ENCODE measurements around the gene AGPAT3. TPM values are rescaled to one million over a fixed set of nuclear protein-coding genes. Genes with fewer than 3 reads are reported as not detected.

The AGPAT3 gene
- total and polyA plus RNA-seq, 7 experiments from 2014 or later = 11.4 to 121 (median 62.5) TPM

- no peaks in the 10 kb centered on the region for H3K27me3 Mint-ChIP-seq
- H3K27me3 ChIP-seq (ENCODE audit: control insufficient read depth in 2 of 2, insufficient read depth in 2 of 2, low read length in 2 of 2) = no peaks in the 10 kb centered on the region
- ChIA-PET CTCF (interaction anchor here (0.7 kb wide), 1 partner anchor 57 kb away, joined by 4 read pairs; no protein-coding TSS in a partner anchor), POLR2A (interaction anchor here (0.6 to 0.9 kb wide), 2 partner anchors 10 to 145 kb away, joined by 4 read pairs; no protein-coding TSS in a partner anchor)
- peak overlapping the region in 1 of 10 donors; percentile 23 for H3K4me3 Mint-ChIP-seq
- no peaks in the 10 kb centered on the region for H3K4me1 ChIP-seq (ENCODE audit: control insufficient read depth in 2 of 2, insufficient read depth in 2 of 2, low read length in 2 of 2)
- no peak overlapping the region for H3K27ac ChIP-seq (ENCODE audit: low read depth, low read length)
- peaks cover 0 to 47% (median 0%) of the 10 kb centered on the region in 3 experiments for H3K36me3 ChIP-seq (ENCODE audit: control insufficient read depth in 2 of 3, insufficient read depth in 3 of 3, low read length in 3 of 3)
- no peaks in the 10 kb centered on the region for H3K9me3 ChIP-seq (ENCODE audit: control insufficient read depth in 2 of 3, low read length in 3 of 3)
- ATAC-seq = no peak
- H3K36me3 Mint-ChIP-seq = peaks cover 0 to 19% (median 5%) of the 10 kb centered on the region in 5 donors
- peaks cover 2 to 18% (median 8%) of the 10 kb centered on the region in 7 donors for H3K4me1 Mint-ChIP-seq
- H3K9me3 Mint-ChIP-seq = no peaks in the 10 kb centered on the region
- DNase-seq = no peak
- H3K27ac Mint-ChIP-seq = peak overlapping the region in 1 of 9 donors; percentile 28
- intact Hi-C loops (cut with micrococcal nuclease) = no loop called here
- no peak overlapping the region for H3K4me3 ChIP-seq (ENCODE audit: low read length)
Measured at GRCh38 chr21:43931489-43931888, 66.5 kb downstream of the AGPAT3 start.

- no peak for ATAC-seq
- CTCF ChIA-PET = no interaction called here
- no peaks in the 10 kb centered on the region for H3K27me3 Mint-ChIP-seq
Measured at GRCh38 chr21:43932005-43932404, 67.0 kb downstream of the AGPAT3 start.

GRCh38 chr21:43933199-43933598 is 68.2 kb downstream of the AGPAT3 start:
- ChIA-PET POLR2A (no interaction called here), CTCF (interaction anchor here (0.7 kb wide), 1 partner anchor 134 kb away, joined by 3 read pairs; no protein-coding TSS in a partner anchor)
- Histone ChIP-seq H3K4me1 (ENCODE audit: control insufficient read depth in 2 of 2, insufficient read depth in 2 of 2, low read length in 2 of 2) (peaks cover 0 to under 1% of the 10 kb centered on the region in 2 donors), H3K9me3 (ENCODE audit: control insufficient read depth in 2 of 3, low read length in 3 of 3) (no peaks in the 10 kb centered on the region), H3K27me3 (ENCODE audit: control insufficient read depth in 2 of 2, insufficient read depth in 2 of 2, low read length in 2 of 2) (no peaks in the 10 kb centered on the region), H3K27ac (ENCODE audit: low read depth, low read length) (no peak overlapping the region), H3K36me3 (ENCODE audit: control insufficient read depth in 2 of 3, insufficient read depth in 3 of 3, low read length in 3 of 3) (peaks cover 0 to 38% (median 0%) of the 10 kb centered on the region in 3 experiments), H3K4me3 (ENCODE audit: low read length) (no peak overlapping the region)
- Mint-ChIP-seq H3K36me3 (peaks cover 0 to 19% (median 5%) of the 10 kb centered on the region in 5 donors), H3K27ac (peak overlapping the region in 1 of 9 donors; percentile 27), H3K4me3 (no peak overlapping the region), H3K4me1 (peaks cover 9 to 28% (median 15%) of the 10 kb centered on the region in 7 donors), H3K27me3 (no peaks in the 10 kb centered on the region), H3K9me3 (no peaks in the 10 kb centered on the region)
- intact Hi-C loops (cut with micrococcal nuclease) = no loop called here
- DNase-seq (no peak), ATAC-seq (no peak)

More at GRCh38 chr21:43932005-43932404, 67.0 kb downstream of the AGPAT3 start:
- Histone ChIP-seq H3K4me3 (ENCODE audit: low read length) (no peak overlapping the region), H3K9me3 (ENCODE audit: control insufficient read depth in 2 of 3, low read length in 3 of 3) (no peaks in the 10 kb centered on the region), H3K27me3 (ENCODE audit: control insufficient read depth in 2 of 2, insufficient read depth in 2 of 2, low read length in 2 of 2) (no peaks in the 10 kb centered on the region), H3K36me3 (ENCODE audit: control insufficient read depth in 2 of 3, insufficient read depth in 3 of 3, low read length in 3 of 3) (peaks cover 0 to 47% (median 0%) of the 10 kb centered on the region in 3 experiments), H3K27ac (ENCODE audit: low read depth, low read length) (no peak overlapping the region), H3K4me1 (ENCODE audit: control insufficient read depth in 2 of 2, insufficient read depth in 2 of 2, low read length in 2 of 2) (no peaks in the 10 kb centered on the region)
- no peak for DNase-seq
- no peaks in the 10 kb centered on the region for H3K9me3 Mint-ChIP-seq
- peaks cover 0 to 18% (median 7%) of the 10 kb centered on the region in 7 donors for H3K4me1 Mint-ChIP-seq
- peak overlapping the region in 2 of 9 donors; percentile 24 to 28 for H3K27ac Mint-ChIP-seq
- intact Hi-C loops (cut with micrococcal nuclease) = no loop called here
- POLR2A ChIA-PET = interaction anchor here (0.6 kb wide), 1 partner anchor 144 kb away, joined by 4 read pairs; no protein-coding TSS in a partner anchor
- H3K4me3 Mint-ChIP-seq = no peak overlapping the region
- H3K36me3 Mint-ChIP-seq = peaks cover 0 to 19% (median 5%) of the 10 kb centered on the region in 5 donors

- POLR2A ChIA-PET = no interaction called here
- H3K4me1 ChIP-seq (ENCODE audit: control insufficient read depth in 2 of 2, insufficient read depth in 2 of 2, low read length in 2 of 2) = peaks cover 0 to 5% of the 10 kb centered on the region in 2 donors
- no peak overlapping the region for H3K27ac ChIP-seq (ENCODE audit: low read depth, low read length)
- ATAC-seq (no peak), DNase-seq (no peak)
- no peaks in the 10 kb centered on the region for H3K27me3 ChIP-seq (ENCODE audit: control insufficient read depth in 2 of 2, insufficient read depth in 2 of 2, low read length in 2 of 2)
- peaks cover 12 to 29% (median 20%) of the 10 kb centered on the region in 7 donors for H3K4me1 Mint-ChIP-seq
- no peaks in the 10 kb centered on the region for H3K9me3 Mint-ChIP-seq
- intact Hi-C loops (cut with micrococcal nuclease) = no loop called here
- no peaks in the 10 kb centered on the region for H3K9me3 ChIP-seq (ENCODE audit: control insufficient read depth in 2 of 3, low read length in 3 of 3)
- no peak overlapping the region for H3K4me3 Mint-ChIP-seq
- H3K36me3 ChIP-seq (ENCODE audit: control insufficient read depth in 2 of 3, insufficient read depth in 3 of 3, low read length in 3 of 3) = peaks cover 0 to 36% (median 0%) of the 10 kb centered on the region in 3 experiments
- H3K27me3 Mint-ChIP-seq = no peaks in the 10 kb centered on the region
- H3K36me3 Mint-ChIP-seq = peaks cover 0 to 15% (median 3%) of the 10 kb centered on the region in 5 donors
- no peak overlapping the region for H3K4me3 ChIP-seq (ENCODE audit: low read length)
- H3K27ac Mint-ChIP-seq = no peak overlapping the region
- CTCF ChIA-PET = no interaction called here
Measured at GRCh38 chr21:43933680-43934079, 68.7 kb downstream of the AGPAT3 start.

- Mint-ChIP-seq H3K36me3 (peaks cover 0 to 15% (median 3%) of the 10 kb centered on the region in 5 donors), H3K4me1 (peaks cover 16 to 29% (median 23%) of the 10 kb centered on the region in 7 donors), H3K9me3 (no peaks in the 10 kb centered on the region), H3K27ac (peak overlapping the region in 1 of 9 donors; percentile 59), H3K27me3 (no peaks in the 10 kb centered on the region), H3K4me3 (no peak overlapping the region)
- intact Hi-C loops (cut with micrococcal nuclease) = no loop called here
- Histone ChIP-seq H3K4me3 (ENCODE audit: low read length) (no peak overlapping the region), H3K27me3 (ENCODE audit: control insufficient read depth in 2 of 2, insufficient read depth in 2 of 2, low read length in 2 of 2) (no peaks in the 10 kb centered on the region), H3K36me3 (ENCODE audit: control insufficient read depth in 2 of 3, insufficient read depth in 3 of 3, low read length in 3 of 3) (peaks cover 0 to 32% (median 0%) of the 10 kb centered on the region in 3 experiments), H3K9me3 (ENCODE audit: control insufficient read depth in 2 of 3, low read length in 3 of 3) (no peaks in the 10 kb centered on the region), H3K27ac (ENCODE audit: low read depth, low read length) (no peak overlapping the region), H3K4me1 (ENCODE audit: control insufficient read depth in 2 of 2, insufficient read depth in 2 of 2, low read length in 2 of 2) (peaks cover 0 to 7% of the 10 kb centered on the region in 2 donors)
- ChIA-PET POLR2A (no interaction called here), CTCF (no interaction called here)
- ATAC-seq = no peak
- DNase-seq = no peak
Measured at GRCh38 chr21:43934116-43934515, 69.1 kb downstream of the AGPAT3 start.

GRCh38 chr21:43934716-43935705 is 70.0 kb downstream of the AGPAT3 start:
- H3K27me3 ChIP-seq (ENCODE audit: control insufficient read depth in 2 of 2, insufficient read depth in 2 of 2, low read length in 2 of 2) = no peaks in the 10 kb centered on the region
- Mint-ChIP-seq H3K4me1 (peaks cover 19 to 29% (median 26%) of the 10 kb centered on the region in 7 donors), H3K9me3 (no peaks in the 10 kb centered on the region), H3K27ac (peak overlapping the region in 1 of 9 donors; percentile 49), H3K27me3 (no peaks in the 10 kb centered on the region), H3K4me3 (no peak overlapping the region), H3K36me3 (peaks cover 0 to 15% (median 3%) of the 10 kb centered on the region in 5 donors)
- ATAC-seq = no peak
- H3K4me3 ChIP-seq (ENCODE audit: low read length) = no peak overlapping the region
- H3K36me3 ChIP-seq (ENCODE audit: control insufficient read depth in 2 of 3, insufficient read depth in 3 of 3, low read length in 3 of 3) = peaks cover 0 to 26% (median 0%) of the 10 kb centered on the region in 3 experiments
- ChIA-PET POLR2A (no interaction called here), CTCF (interaction anchor here (1.5 kb wide), 1 partner anchor 126 kb away, joined by 6 read pairs; no protein-coding TSS in a partner anchor)
- H3K4me1 ChIP-seq (ENCODE audit: control insufficient read depth in 2 of 2, insufficient read depth in 2 of 2, low read length in 2 of 2) = peaks cover 0 to 9% of the 10 kb centered on the region in 2 donors
- no peak overlapping the region for H3K27ac ChIP-seq (ENCODE audit: low read depth, low read length)
- intact Hi-C loops (cut with micrococcal nuclease) = loop anchor here in 1 of 2 donors (5.0 kb wide), 1 partner anchor 68 kb away; the partner anchor contains the start of gene AGPAT3
- no peaks in the 10 kb centered on the region for H3K9me3 ChIP-seq (ENCODE audit: control insufficient read depth in 2 of 3, low read length in 3 of 3)
- no peak for DNase-seq
